A549 (cell line): ENCODE results near the gene KLRC3. TPM values are rescaled to one million over a fixed set of nuclear protein-coding genes. Genes with fewer than 3 reads are reported as not detected.
"Not testable (repeated sequence)": the region's sequence is repeated elsewhere in the genome, so short reads cannot be mapped to it uniquely, and the experiment has no call there.

ENCODE experiments used
- ATAC-seq, 2 experiments: fragments of 200-7000 bp in 1 of 2; fragments of >200 bp in 1 of 2; cut with Nextera tagmentation in 1 of 2; cut with Tn5 transposase in 1 of 2; 3 replicates each; pipeline versions ENCODE4 v1.8.0 to v1.9.1; 2018 to 2020; ENCODE audit warnings: mild to moderate bottlenecking in 1 of 2, moderate library complexity in 1 of 2
- CTCF ChIA-PET: fragments of 300-600 bp; sonication (Branson Sonifier 250); formaldehyde crosslinking; extraction: SDS; loops from one replicate; lab custom pipeline; 2021; ENCODE audit warnings: antibody characterized with exemption, inconsistent platforms; lab: Yijun Ruan, JAX
- POLR2A ChIA-PET: fragments of 350-600 bp; formaldehyde crosslinking; extraction: SDS; loops from one replicate; lab custom pipeline; 2021; ENCODE audit warnings: antibody characterized with exemption, inconsistent platforms; lab: Yijun Ruan, JAX
- DNase-seq, 2 experiments: peaks; one replicate each; pipeline versions ENCODE4 v3.0.0 to v3.0.0-alpha.2; 2011 to 2016; ENCODE audit warnings: low read depth in 1 of 2, low spot score in 1 of 2
- FAIRE-seq: peaks from 2 replicates; lab custom pipeline; 2011; peaks lifted over from hg19 to GRCh38; lab: Jason Lieb, UNC
- H3K27ac ChIP-seq, 2 experiments: fragments of >200 bp; sonication (Bioruptor Twin); formaldehyde crosslinking; 3 replicates each; pipeline ENCODE4 v1.5.1; 2016 to 2017
- H3K4me1 ChIP-seq: fragments of >200 bp; sonication (Bioruptor Twin); formaldehyde crosslinking; 3 replicates; pipeline ENCODE4 v1.6.1; 2016
- H3K4me2 ChIP-seq: fragments of >200 bp; sonication (Bioruptor Twin); formaldehyde crosslinking; 3 replicates; pipeline ENCODE4 v1.6.1; 2016
- H3K4me3 ChIP-seq: fragments of >200 bp; sonication (Bioruptor Twin); formaldehyde crosslinking; 3 replicates; pipeline ENCODE4 v1.5.1; 2016
- H3K9me3 ChIP-seq: fragments of >200 bp; sonication (Bioruptor Twin); formaldehyde crosslinking; 3 replicates; pipeline ENCODE4 v1.6.1; 2016
- BHLHE40 ChIP-seq: IDR thresholded peaks from 2 replicates; pipeline ENCODE4 v1.6.1; 2012; ENCODE audit warnings: low read depth, low read length, inconsistent platforms
- CEBPB ChIP-seq, 2 experiments: fragments of >200 bp in 1 of 2; sonication (Bioruptor Twin) in 1 of 2; formaldehyde crosslinking in 1 of 2; IDR thresholded peaks; 2 replicates each; pipeline ENCODE4 v1.6.1; 2012 to 2016
- CHD2 ChIP-seq: fragments of 150-350 bp; IDR thresholded peaks from 2 replicates; pipeline ENCODE4 v1.6.1; 2014; ENCODE audit warnings: low read length; ENCODE audit not compliant: partially characterized antibody
- CHD4 ChIP-seq: fragments of 200-600 bp; sonication (generic); IDR thresholded peaks from 2 replicates; pipeline ENCODE4 v1.6.1; 2016; ENCODE audit warnings: antibody characterized with exemption, mild to moderate bottlenecking, borderline replicate concordance
- ESRRA ChIP-seq: fragments of 150-350 bp; IDR thresholded peaks from 2 replicates; pipeline ENCODE4 v1.6.1; 2014; ENCODE audit warnings: mild to moderate bottlenecking, low read length, borderline replicate concordance
- FOSL2 ChIP-seq, 2 experiments: fragments of 450-650 bp in 1 of 2; fragments of >200 bp in 1 of 2; sonication (Bioruptor Twin) in 1 of 2; formaldehyde crosslinking; IDR thresholded peaks; 2 replicates each; pipeline versions ENCODE4 v1.5.0 to v1.6.1; 2016 to 2020; ENCODE audit warnings: mild to moderate bottlenecking in 1 of 2, moderate library complexity in 1 of 2
- HDAC2 ChIP-seq: fragments of 200-600 bp; sonication (generic); IDR thresholded peaks from 2 replicates; pipeline ENCODE4 v1.6.1; 2016
- HEYL ChIP-seq: fragments of 250-450 bp; sonication (Bioruptor Pico); IDR thresholded peaks from 2 replicates; pipeline ENCODE4 v1.8.0; 2021; ENCODE audit warnings: mild to moderate bottlenecking, moderate library complexity
- JUNB ChIP-seq: fragments of >200 bp; sonication (Bioruptor Twin); formaldehyde crosslinking; IDR thresholded peaks from 2 replicates; pipeline ENCODE4 v1.6.1; 2016
- KDM1A ChIP-seq: fragments of 200-600 bp; sonication (generic); IDR thresholded peaks from 2 replicates; pipeline ENCODE4 v1.6.1; 2016; ENCODE audit warnings: low read depth, mild to moderate bottlenecking
- MAZ ChIP-seq: fragments of 150-350 bp; IDR thresholded peaks from 2 replicates; pipeline ENCODE4 v1.6.1; 2014; ENCODE audit warnings: antibody characterized with exemption, low read depth, low read length, borderline replicate concordance
- MYC ChIP-seq: IDR thresholded peaks from 2 replicates; pipeline ENCODE4 v1.6.1; 2012; ENCODE audit warnings: mild to moderate bottlenecking, inconsistent platforms, low read length, improper control_type of control experiment, borderline replicate concordance
- PHF8 ChIP-seq: fragments of 200-600 bp; sonication (generic); IDR thresholded peaks from 2 replicates; pipeline ENCODE4 v1.6.1; 2016; ENCODE audit warnings: low read depth, mild to moderate bottlenecking, antibody characterized with exemption, moderate library complexity, borderline replicate concordance
- POLR2A ChIP-seq: IDR thresholded peaks from 2 replicates; pipeline ENCODE4 v1.6.1; 2012; ENCODE audit warnings: mild to moderate bottlenecking, low read length
- RCOR1 ChIP-seq: fragments of 150-350 bp; IDR thresholded peaks from 2 replicates; pipeline ENCODE4 v1.6.1; 2014; ENCODE audit warnings: antibody characterized with exemption, low read length, low read depth
- RFX5 ChIP-seq: fragments of 450-650 bp; IDR thresholded peaks from 2 replicates; pipeline ENCODE4 v1.7.1; 2014; ENCODE audit warnings: antibody characterized with exemption, mild to moderate bottlenecking, moderate library complexity
- RNF2 ChIP-seq: fragments of 200-600 bp; sonication (generic); IDR thresholded peaks from 2 replicates; pipeline ENCODE4 v1.6.1; 2016; ENCODE audit warnings: low read depth, mild to moderate bottlenecking, antibody characterized with exemption, moderate library complexity, borderline replicate concordance
- TP53 ChIP-seq: fragments of 250-450 bp; sonication (Bioruptor Pico); IDR thresholded peaks from 2 replicates; pipeline ENCODE4 v1.5.0; 2021; ENCODE audit warnings: mild to moderate bottlenecking, moderate library complexity
- WGBS: methylation state at CpG from one replicate; pipeline ENCODE4 v1.1.6; 2017; ENCODE audit errors: missing lambda C conversion rate; 5-methylcytosine and 5-hydroxymethylcytosine counted together
- polyA plus RNA-seq, 4 experiments: library from polyadenylated mRNA; depleted of rRNA in 3 of 4; stranded (reverse); fragments of >200 nt; fragmentation: RNase III in 1 of 4; extraction: RNeasy Plus Mini Kit Qiagen cat#74134 plus additional on column Dnase treatment in 1 of 4; gene quantifications; 2 replicates in 3 of 4; 3 replicates in 1 of 4; pipeline ENCODE4 v1.2.3, GENCODE V29; 2011 to 2017
- TF ChIP-seq, protein P1 (sequence below): IDR thresholded peaks from 2 replicates; pipeline ENCODE4 v1.6.1; 2012
- TF ChIP-seq, protein P2 (sequence below): IDR thresholded peaks from 2 replicates; pipeline ENCODE4 v1.6.1; 2012; ENCODE audit warnings: low read depth, borderline replicate concordance
- TF ChIP-seq, protein P3 (sequence below): fragments of >200 bp; sonication (Bioruptor Twin); formaldehyde crosslinking; IDR thresholded peaks from 3 replicates; pipeline ENCODE4 v1.6.1; 2016
- TF ChIP-seq, protein P4 (sequence below): fragments of 200-600 bp; sonication (generic); IDR thresholded peaks from 2 replicates; pipeline ENCODE4 v1.6.1; 2016; ENCODE audit warnings: antibody characterized with exemption, mild to moderate bottlenecking, moderate library complexity

The KLRC3 gene
- polyA plus RNA-seq, 2 of the 4 experiments (the other 2 are of a cell fraction), result 0.10 TPM; not detected in 1

DNA sequence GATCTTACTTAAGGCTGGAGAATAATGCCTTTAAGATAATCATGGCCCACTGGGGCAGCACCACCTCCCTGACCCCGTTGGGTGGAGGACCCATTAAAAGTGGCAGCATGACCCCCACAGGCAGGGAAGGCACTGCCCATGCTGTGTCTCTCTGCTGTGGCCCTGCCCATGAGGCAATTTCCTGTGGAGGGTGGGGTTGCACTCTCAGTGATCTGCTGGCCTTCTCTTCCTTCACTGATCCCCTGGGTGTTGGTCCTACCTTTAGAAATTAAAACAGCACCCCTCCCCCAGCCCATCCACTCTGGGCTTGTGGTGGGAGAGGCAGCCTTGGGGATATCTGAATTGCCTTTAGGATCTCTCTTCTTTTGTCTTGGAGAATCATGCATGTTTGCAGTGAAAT lies 47.8 kb downstream of the KLRC3 start:
- peaks cover 16% of the 10 kb centered on the region for H3K4me1 ChIP-seq
- 18% methylated on average over 1 of the region's 1 CpG for WGBS
- no peak overlapping the region for H3K4me3 ChIP-seq
- POLR2A ChIA-PET, result no interaction called here
- ATAC-seq (peak; percentile 24 to 76; a peak in 3 of 6 replicates), DNase-seq (no peak), FAIRE-seq (no peak)
- CTCF ChIA-PET, result no interaction called here
- H3K4me2 ChIP-seq, result peak overlapping the region; percentile 54
- no peak for TF ChIP-seq CHD4
- no peak for TF ChIP-seq MAZ
- TF ChIP-seq RNF2, result no peak
- TF ChIP-seq HDAC2, result no peak
- TF ChIP-seq CEBPB (IDR thresholded peaks at IDR 0.05), result no peak
- no peaks in the 10 kb centered on the region for H3K9me3 ChIP-seq
- peak overlapping the region; percentile 24 to 67; a peak in 4 of 6 replicates for H3K27ac ChIP-seq

DNA sequence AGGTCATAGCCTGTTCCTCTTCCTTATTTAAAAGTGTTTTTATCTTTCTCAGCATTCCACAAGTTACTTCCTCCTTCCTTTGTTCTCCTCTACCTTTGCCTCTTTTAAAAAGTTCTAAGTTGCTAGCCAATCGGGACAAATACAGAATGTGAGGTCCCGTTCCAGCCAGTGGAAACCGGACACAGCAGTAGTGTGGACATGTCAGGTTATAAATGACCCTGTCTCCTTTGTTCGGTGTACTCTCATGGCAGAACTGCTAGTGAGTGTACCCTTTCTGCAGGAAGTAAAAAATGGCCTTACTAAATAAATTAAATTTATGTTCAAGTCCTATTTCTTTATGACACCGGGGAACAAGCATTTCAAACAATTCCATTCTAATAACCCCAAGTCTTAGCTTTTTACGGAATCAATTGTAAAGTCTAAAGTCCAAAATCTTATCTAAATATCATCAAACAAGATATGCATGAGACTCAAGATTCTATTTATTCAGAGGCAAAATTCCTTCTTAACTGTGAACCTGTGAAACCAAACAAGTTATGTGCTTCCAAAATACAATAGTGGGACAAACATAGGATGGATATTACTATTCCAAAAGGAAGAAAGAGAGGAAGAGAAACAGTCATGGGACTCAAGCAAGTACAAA lies 48.4 kb downstream of the KLRC3 start:
- POLR2A ChIA-PET, FAIRE-seq, H3K4me3 ChIP-seq, DNase-seq, CTCF ChIA-PET, H3K9me3 ChIP-seq: not testable (repeated sequence)
- Histone ChIP-seq H3K27ac (peak overlapping the region; percentile 24 to 67; a peak in 4 of 6 replicates), H3K4me2 (peak overlapping the region; percentile 54), H3K4me1 (peaks cover 16% of the 10 kb centered on the region)
- WGBS, result 28% methylated on average over 6 of the region's 6 CpGs
- ATAC-seq, result peak in 1 of 2 experiments; percentile 47; a peak in 2 of 6 replicates

DNA sequence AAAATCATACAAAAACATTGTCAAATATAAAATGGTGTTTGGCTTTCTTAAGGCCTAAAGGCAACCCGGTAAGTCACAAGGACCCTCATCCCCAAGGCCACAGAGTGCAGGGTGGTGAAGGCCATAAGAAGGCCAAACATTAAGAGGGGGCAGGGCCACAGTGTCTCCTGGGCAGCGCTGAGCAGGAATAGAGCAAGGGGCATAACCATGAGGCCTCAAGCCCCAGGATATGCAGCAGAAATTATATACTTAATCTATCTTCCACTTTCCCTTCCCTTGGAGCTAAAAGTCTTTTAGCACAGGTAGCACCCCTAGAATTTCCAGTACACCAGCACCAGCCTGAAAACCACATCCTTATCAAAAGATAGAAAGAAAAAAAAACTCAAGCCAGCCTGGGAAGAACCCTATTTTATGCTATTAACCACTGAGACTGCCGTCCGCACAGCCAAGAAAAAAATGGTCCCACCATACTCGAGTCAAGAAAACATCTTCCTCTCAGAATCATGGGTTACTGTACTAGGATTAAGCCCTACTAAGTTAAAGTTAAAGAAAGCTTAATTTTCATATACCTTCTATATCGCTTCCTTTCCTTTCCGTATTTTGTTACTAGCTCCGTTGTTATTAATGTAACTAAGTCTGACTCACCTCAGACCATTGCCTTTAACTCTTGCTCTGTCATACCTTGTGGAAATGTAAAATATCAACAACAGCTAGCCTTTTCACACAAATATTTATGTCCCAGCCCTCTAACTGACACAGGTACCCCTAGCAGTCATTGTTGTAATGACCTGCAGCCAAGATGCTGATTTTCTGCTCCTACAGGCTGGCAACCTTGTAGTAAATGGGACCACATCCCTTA lies 50.6 kb downstream of the KLRC3 start:
- 88% methylated on average over 8 of the region's 8 CpGs for WGBS
- peaks cover 27% of the 10 kb centered on the region for H3K4me1 ChIP-seq
- TF ChIP-seq, protein P1, sequence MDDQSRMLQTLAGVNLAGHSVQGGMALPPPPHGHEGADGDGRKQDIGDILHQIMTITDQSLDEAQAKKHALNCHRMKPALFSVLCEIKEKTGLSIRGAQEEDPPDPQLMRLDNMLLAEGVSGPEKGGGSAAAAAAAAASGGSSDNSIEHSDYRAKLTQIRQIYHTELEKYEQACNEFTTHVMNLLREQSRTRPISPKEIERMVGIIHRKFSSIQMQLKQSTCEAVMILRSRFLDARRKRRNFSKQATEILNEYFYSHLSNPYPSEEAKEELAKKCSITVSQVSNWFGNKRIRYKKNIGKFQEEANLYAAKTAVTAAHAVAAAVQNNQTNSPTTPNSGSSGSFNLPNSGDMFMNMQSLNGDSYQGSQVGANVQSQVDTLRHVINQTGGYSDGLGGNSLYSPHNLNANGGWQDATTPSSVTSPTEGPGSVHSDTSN, result no peak
- no peak for TF ChIP-seq FOSL2 (IDR thresholded peaks at IDR 0.05)
- no peak for TF ChIP-seq FOSL2 (CRISPR knock-in tag; IDR thresholded peaks at IDR 0.05)
- no peak for TF ChIP-seq PHF8
- TF ChIP-seq RFX5, result no peak
- no peak for TF ChIP-seq POLR2A
- TF ChIP-seq BHLHE40, result no peak
- TF ChIP-seq MAZ, result no peak
- TF ChIP-seq MYC, result no peak
- no peak for TF ChIP-seq JUNB
- no peak for TF ChIP-seq ESRRA
- TF ChIP-seq, protein P2, sequence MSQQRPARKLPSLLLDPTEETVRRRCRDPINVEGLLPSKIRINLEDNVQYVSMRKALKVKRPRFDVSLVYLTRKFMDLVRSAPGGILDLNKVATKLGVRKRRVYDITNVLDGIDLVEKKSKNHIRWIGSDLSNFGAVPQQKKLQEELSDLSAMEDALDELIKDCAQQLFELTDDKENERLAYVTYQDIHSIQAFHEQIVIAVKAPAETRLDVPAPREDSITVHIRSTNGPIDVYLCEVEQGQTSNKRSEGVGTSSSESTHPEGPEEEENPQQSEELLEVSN, result no peak
- no peak for TF ChIP-seq CHD2
- TF ChIP-seq, protein P3, sequence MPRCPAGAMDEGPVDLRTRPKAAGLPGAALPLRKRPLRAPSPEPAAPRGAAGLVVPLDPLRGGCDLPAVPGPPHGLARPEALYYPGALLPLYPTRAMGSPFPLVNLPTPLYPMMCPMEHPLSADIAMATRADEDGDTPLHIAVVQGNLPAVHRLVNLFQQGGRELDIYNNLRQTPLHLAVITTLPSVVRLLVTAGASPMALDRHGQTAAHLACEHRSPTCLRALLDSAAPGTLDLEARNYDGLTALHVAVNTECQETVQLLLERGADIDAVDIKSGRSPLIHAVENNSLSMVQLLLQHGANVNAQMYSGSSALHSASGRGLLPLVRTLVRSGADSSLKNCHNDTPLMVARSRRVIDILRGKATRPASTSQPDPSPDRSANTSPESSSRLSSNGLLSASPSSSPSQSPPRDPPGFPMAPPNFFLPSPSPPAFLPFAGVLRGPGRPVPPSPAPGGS, result no peak
- no peak for TF ChIP-seq KDM1A
- TF ChIP-seq, protein P4, sequence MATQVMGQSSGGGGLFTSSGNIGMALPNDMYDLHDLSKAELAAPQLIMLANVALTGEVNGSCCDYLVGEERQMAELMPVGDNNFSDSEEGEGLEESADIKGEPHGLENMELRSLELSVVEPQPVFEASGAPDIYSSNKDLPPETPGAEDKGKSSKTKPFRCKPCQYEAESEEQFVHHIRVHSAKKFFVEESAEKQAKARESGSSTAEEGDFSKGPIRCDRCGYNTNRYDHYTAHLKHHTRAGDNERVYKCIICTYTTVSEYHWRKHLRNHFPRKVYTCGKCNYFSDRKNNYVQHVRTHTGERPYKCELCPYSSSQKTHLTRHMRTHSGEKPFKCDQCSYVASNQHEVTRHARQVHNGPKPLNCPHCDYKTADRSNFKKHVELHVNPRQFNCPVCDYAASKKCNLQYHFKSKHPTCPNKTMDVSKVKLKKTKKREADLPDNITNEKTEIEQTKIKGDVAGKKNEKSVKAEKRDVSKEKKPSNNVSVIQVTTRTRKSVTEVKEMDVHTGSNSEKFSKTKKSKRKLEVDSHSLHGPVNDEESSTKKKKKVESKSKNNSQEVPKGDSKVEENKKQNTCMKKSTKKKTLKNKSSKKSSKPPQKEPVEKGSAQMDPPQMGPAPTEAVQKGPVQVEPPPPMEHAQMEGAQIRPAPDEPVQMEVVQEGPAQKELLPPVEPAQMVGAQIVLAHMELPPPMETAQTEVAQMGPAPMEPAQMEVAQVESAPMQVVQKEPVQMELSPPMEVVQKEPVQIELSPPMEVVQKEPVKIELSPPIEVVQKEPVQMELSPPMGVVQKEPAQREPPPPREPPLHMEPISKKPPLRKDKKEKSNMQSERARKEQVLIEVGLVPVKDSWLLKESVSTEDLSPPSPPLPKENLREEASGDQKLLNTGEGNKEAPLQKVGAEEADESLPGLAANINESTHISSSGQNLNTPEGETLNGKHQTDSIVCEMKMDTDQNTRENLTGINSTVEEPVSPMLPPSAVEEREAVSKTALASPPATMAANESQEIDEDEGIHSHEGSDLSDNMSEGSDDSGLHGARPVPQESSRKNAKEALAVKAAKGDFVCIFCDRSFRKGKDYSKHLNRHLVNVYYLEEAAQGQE, result no peak
- no peak for TF ChIP-seq TP53 (CRISPR knock-in tag)
- no peak for TF ChIP-seq HEYL
- TF ChIP-seq RCOR1, result no peak
- TF ChIP-seq, all 56 proteins: peak for 0
- FAIRE-seq (no peak), ATAC-seq (no peak), DNase-seq (no peak)
- CTCF ChIA-PET, result no interaction called here
- H3K9me3 ChIP-seq, result no peaks in the 10 kb centered on the region
- POLR2A ChIA-PET, result no interaction called here
- H3K4me2 ChIP-seq, result no peak overlapping the region
- no peak overlapping the region for H3K27ac ChIP-seq
- no peak overlapping the region for H3K4me3 ChIP-seq
